NCI-H2029 treated with DMSO at 0.1 percent for 48 hours (cell line): Measurements from ENCODE around the gene ALOX12B.

ENCODE experiments used
- DNase-seq: peaks from one replicate; lab custom pipeline; 2025; lab: John Stamatoyannopoulos, UW

Gene ALOX12B

DNA sequence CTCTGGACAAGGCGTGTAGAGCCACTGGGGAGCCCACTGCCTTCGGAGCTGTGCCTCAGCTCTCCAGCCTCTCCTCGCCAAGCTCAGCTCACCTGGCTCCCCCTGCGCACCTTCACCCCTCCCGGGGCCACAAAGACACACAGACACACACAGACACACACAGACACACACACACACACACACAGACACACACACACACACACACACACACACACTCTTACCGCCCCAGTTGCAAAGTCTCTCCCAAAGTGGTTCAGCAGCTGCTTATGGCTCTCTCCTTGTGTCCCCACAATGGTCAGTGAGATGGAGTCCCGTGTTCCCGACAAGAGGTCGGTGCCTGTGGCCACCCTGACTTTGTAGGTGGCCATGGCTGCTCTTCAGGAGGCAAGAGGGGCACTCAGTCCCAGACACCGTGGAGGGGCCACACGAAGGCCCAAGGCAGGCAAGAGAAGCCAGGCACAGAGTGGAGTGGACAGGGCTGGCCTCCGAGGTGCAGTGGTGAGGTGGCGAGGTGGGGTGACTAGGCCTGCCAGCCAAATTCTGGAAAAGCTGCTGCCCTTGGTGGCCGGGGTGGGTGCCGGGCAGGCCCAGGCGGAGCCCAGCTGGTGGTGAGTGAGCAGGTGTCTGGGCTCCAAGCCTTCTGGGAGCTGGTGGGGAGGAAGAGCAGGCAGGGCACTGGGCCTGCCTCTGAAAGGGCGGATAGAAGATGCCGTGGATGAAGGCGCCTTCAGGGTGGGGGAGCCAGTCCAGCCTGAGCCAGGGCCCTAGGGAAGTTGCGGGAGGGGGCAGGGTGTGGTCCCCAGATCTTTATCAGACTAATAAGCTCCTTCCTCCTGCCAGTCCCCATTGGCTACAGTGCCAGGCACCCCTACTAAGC lies at the start of gene ALOX12B:
ALOX12B (minus strand) TSS at position 642 of the 877 bp plus-strand sequence; CDS start at position 368, 274 bp downstream.
- DNase-seq, result no peak

DNA sequence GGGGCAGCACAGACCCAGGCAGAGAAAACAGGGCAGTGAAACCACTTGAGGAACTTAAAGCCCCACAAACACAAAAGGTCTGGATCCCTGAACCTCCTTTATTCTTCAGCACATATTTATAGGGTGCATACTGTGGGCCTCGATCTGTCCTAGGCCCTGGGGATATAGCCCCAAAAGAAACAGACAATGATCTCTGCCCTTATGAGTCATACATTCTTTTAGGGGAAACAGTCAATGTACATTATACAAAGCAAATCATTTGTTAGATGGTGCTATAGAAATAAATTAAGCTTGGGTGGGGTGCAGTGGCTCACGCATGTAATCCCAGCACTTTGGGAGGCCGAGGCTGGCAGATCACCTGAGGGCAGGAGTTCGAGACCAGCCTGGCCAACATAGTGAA lies 46.4 kb upstream of the ALOX12B start:
- no peak for DNase-seq

DNA sequence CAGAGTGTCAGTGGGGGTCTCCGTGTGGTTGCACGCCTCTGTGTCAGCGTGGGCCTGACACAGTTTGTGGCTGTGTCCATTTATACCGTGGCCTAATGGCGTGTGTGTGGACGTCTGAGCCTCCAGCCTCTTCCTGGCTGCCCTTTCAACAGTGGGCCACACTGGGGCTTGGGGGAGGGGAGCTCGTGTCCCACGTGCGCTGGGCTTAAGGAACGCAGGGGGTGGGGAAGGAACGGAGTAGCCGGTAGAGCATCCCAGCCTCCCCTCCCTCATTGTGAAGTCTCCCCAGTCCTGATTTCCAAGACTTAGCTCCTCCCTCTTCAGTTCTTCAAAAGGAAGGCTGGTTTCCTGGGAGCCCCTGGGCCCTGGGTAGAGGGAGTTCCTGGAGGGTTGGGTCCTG lies 45.9 kb upstream of the ALOX12B start:
- no peak for DNase-seq

DNA sequence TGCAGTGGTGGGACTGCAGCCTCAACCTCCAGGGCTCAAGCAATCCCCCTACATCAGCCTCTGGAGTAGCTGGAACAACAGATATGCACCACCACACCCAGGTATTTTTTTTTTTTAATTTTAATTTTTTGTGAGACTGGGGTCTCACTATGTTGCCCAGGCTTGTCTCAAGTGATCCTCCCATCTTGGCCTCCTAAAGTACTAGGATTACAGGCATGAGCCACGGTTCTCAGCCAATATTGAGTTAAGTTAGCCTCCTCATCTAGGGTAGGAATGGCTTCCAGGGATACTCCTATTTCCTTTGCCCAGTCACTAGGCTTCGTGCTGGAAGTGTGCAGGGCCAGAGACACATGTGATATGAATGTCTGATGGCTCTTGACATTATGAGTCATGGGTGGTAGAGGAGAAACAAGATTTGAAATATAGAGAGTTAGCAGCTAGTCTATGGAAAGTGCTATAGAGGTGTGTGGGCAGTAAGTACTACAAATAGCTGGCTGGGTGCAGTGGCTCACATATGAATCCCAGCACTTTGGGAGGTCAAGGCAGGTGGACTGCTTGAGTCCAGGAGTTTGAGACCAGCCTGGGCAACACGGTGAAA lies 44.4 kb upstream of the ALOX12B start:
- DNase-seq, result no peak

DNA sequence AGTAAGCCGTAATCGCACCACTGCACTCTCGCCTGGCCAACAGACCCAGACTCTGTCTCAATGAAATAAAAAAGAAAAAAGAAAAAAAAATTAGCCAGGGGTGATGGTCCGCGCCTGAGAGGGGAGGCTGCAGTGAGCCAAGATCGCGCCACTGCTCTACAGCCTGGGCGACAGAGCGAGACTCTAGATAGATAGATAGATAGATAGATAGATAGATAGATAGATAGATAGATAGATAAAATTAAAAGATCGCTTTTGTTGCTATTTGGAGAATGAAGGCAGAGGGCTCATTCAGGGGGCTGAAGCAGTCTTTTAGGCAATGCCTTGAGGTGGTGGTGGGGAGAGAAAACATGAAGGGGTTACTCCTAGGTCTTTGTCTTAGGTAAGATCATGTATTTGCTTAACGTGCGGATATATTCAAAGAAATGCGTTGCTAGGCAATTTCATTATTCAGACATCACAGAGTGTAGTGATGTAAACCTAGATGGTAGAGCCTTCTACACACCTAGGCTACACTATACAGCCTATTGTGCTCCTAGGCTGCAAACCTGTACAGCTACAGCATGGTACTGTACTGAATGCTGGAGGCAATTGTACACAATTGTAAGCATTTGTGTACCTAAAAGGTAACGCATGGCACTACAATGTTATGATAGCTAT lies 40.7 kb upstream of the ALOX12B start:
- no peak for DNase-seq

DNA sequence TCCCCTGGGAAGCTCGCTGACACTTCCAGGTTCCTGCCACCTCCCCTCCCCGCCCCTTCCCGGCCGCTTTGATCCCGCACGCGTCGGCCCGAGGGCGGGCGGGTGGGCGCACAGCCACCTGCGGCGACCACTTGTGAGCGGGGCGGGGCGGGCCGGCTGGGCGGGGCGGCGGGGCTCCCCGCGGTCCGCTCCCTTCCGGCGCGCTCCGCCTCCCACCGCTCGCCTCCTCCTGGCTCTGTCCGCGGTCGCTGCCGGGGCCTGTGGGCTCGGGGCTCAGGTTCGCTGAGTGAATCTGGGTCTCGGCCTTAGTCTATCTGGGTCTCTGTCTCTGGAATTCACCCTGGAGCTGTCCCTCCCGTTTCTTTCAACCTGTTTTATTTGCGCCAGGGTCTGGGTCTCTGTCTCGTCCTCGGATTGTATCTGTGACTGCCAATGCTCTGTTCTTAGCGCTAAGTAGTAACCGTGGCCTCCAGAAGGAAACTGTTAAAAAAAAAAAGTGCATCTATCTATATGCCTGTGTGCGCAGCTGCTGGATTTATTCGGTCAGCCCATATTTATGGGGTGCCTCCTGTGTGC lies 39.1 kb upstream of the ALOX12B start:
- no peak for DNase-seq

DNA sequence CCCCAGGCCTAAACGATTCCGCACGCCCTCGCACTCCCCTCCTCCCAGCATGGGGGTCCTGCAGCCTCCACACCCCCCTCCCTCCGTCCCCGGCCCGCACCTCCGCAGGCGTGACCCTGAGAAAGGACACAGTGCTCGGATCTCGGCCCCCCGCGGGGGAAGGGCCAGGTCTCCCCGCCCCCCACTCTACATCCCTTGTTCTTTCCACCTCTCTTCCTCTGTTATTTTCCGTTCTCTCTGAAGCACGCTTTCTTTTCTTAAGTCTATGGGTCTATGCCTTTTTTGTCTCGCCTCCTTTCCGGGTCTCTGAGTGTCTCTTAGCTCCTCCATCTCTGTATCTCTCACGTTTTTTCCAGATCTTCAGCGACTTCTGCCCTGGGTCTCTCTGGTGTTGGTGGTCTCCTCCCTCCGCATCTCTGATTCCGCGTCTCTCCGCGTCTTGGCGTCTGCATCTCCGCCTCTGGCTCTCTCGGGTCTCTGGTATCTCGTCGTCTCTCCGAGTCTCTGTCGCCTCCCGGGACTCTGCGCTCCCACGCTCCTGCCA lies 38.5 kb upstream of the ALOX12B start:
- DNase-seq, result no peak

DNA sequence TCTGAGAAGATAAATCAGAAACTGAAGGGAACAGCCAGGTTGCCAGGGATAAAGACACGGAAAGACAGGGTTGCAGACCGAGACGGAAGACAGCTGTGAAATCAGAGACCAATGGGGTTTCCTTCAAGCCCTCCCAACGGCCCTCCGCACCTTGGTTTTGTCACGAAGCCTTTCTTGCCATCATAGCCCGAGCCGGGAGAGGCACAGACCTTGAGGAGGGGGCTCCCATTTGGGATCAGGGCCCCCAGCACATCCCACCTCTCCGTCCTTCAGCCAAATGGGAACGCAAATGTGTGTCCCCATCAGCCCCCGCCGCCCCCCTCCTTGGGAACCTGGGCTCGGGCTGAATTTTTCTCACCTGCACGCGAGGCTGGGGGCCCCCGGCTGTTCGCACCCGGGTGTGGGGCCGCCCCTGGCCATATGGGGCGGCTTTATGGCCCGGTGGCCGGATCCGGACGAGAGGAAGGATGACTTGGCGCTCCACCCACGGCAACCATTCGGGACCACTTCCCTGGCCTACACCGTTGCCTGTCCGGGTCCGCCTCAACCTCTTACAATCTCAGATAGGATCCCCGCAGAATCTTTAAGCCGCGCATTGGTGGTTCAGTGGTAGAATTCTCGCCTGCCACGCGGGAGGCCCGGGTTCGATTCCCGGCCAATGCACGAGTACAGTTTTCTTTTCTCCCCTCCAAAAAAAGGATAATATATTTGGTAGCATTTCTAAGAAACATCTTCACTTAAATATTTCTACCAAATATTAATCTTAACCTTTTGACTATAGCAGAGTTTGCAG lies 37.8 kb upstream of the ALOX12B start:
- no peak for DNase-seq

DNA sequence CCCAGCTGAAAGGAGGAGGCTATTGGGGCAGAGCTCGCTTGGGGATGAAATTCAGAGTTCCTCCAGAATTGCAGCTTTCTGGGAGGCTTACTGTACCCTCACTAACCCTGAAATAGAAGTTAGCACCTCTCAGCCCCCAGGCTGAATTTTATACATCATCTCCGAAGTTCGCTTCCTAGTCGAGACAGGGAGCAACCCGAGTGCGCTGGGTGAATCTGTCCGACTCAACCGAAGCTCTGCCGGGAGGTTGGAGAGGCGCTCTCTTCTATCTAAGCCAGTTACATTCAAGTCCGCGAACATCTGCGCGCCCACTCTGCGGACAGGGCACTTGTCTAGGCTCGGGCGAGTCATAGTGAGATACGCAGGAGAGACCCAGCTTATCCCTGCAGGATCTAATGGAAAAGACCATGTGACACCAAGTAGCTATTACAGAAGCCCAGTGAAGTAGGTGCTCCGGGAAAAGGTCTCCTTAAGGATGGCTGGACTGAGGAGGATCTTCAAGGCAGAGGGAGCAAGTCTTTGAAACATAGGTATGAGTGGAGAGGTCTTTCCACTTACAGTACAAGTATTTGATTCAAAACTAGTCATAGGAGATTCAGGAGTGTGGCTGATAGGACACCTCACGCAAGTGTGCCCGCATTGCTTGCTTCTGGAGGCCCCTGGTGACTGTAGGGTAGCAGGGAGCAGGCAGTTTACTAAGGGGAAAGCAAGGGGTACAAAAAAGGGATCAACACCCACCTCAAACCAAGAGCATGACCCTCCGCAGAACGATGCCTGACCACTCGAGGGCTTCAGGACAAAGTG lies 37.0 kb upstream of the ALOX12B start:
- DNase-seq, result no peak

DNA sequence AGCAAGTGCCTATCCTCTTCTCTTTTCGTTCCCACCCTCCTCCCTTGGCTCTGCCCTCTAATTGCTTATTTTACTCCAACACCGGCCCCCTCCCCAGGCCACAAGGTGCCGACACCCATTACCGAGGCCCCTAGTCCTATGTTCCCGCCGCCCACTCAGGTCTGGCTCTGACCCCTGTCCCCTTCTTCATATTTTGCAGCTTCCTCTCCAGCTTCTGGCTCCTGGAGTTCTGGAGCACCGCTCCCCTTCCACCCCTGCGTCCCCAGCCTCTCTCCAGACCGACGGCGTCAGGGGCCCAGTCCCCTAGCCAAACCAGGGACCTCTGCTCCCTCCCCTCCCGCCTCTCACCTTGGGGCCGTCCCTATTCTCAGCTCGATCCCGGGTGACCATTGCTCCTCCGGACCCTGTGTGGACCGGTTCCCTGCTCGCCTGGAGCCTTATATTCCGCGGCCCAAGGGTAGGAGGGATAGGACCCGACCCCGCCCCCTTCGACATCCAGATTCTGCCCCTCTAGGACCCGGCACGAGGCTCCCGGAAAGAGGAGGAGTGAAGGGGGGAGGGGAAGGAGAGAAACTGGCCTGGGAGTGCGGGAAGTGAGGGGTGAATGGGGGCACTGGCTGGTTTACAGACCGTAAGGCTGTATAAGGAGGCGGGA lies 36.3 kb upstream of the ALOX12B start, which contains the start of gene HES7:
HES7 (minus strand) TSS at position 412 of the 655 bp plus-strand sequence; CDS start at position 390, 22 bp downstream.
- no peak for DNase-seq

DNA sequence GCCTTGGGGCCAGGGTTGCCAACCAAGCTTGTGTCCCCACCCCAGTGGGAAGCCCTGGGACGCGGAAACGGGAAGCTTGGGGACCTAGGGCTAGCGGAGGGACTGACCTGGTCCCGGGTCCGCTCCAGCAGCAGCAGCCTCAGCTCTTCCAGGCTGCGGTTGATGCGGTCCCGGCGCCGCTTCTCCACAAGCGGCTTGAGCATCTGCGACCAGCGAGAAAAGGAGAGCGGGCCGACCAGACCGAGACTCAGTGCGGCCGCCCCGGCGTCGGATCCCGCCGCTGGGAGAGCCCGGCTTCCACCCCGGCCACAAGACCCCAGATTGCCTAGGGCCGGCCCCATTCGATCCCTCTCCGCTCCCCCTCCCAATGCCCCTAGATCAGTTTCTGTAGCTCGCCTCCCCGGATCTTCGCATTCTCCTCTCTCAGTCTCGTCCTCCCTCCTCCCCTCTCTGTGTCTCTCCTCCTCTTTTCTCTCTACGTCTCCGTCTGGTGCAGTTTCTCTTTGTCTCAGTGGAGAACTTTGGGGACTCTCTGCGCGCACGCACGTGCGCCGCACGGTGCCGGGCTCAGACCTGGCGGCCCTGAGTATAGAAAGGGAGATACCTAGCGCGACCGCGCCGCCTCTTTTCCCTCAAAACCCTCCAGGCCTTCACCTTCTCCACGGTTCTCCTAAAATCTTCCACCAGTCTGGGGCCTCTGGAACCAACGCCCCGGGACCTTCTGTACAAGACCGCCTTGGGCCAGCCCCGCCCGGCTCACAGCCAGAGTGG lies 35.6 kb upstream of the ALOX12B start:
- no peak for DNase-seq

DNA sequence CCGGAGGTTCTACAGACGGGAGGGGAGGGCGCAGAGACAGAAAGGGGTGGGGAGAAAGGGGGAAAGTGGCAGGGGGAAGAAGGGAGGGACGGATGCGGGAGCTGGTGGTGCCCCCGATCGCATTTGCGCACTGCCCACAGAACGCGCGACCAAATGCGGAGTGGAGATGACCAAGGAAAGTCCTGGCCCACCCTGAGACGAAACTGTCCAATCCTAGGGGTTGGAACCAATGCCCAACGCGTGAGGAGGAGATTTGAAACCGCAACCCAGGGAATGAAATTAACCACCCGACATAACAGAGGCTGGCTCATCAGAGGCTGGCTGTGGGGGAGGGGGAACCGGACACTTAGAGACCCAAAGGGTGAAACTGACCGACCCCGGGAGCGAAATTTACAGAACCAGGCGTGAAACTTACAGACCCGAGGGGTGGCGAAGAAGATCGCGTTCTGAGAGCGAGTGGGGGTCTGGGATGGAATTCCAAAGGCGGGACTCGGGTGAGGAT lies 35.0 kb upstream of the ALOX12B start:
- no peak for DNase-seq

DNA sequence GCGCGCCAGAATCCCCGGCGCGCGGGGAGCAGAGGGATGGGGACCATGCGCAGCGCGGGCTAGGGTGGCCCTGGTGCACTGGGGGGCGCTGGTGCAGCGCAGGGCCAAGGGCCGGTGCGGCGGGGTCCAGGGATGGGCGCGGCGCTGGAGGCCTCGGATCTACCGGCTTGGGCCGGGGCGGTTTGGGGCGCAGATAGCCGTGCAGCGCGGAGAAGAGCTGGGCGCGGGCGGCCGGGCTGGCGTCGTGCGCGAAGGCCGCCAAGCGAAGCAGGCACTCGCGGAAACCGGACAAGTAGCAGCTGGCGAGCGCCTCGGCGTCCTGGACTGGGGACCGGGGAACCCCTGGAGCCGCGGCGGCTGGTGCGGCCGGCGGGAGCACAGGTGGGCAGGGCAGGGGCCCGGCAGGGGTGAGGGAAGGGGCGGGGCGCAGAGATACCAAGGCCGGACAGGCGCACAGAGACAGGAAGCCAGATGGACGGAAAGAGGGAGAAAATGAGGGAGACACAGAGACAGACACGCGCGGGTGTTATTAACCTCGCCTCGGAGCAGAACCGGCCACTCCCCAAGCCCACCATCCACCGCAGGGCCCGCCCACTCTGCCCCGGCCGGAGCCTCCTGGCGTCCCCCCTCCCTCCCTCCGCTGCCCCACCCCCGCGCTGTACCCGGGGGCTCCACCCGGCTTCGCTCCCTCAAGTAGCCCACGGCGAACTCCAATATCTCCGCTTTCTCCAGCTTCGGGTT lies 34.3 kb upstream of the ALOX12B start:
- DNase-seq, result no peak

DNA sequence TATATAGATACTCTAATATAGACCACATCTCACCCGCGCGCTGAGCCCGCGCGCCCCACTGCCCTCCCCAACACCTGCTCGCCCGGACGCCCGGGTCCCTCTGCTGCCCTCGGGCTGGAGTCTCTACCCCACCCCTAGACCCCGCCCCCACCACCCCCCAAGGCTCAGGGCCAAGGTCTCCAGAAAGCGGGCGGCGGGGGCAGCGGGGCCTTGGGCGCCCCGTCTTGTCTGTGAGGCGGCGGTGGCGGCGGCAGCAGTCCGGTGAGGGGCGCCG lies 33.8 kb upstream of the ALOX12B start:
- no peak for DNase-seq

DNA sequence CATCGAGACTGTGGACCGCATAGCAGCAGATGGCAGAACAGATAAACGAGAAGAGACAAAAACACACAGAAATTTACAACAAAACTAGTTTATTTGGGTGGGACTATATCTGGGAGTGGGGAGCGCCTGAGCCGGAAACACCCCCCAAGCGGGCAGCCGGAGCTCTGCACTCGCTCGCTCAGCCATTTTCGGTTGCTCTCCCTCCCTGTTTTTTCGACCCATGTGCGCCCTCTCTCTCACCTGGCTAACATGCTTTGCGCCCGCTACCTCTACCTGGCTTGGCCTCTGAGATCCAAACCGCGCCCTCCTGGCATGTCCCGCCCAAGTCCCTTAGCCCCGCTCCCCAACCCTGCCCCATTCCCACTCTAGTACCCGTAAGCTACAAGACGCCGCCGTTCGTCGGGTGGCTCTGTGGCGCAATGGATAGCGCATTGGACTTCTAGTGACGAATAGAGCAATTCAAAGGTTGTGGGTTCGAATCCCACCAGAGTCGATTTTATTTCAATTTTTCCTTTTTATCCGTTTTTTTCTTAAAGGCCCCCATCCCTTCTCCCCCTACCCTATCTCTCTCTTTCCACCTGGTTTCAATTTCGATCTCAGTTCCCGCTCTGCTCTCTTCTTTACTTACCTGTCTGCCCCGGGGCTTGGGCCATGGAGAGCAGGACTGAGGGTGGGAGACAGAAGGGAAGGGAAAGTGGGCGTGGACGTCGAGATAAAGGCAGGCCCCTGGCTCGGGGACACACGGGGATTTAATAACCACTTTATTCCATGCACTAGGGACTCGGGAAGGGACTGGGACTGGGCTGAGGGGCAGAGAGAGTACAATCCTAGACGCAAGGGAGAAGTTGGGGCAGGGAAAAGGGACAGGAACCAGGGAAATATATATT lies 33.2 kb upstream of the ALOX12B start:
- DNase-seq, result peak; percentile 40

DNA sequence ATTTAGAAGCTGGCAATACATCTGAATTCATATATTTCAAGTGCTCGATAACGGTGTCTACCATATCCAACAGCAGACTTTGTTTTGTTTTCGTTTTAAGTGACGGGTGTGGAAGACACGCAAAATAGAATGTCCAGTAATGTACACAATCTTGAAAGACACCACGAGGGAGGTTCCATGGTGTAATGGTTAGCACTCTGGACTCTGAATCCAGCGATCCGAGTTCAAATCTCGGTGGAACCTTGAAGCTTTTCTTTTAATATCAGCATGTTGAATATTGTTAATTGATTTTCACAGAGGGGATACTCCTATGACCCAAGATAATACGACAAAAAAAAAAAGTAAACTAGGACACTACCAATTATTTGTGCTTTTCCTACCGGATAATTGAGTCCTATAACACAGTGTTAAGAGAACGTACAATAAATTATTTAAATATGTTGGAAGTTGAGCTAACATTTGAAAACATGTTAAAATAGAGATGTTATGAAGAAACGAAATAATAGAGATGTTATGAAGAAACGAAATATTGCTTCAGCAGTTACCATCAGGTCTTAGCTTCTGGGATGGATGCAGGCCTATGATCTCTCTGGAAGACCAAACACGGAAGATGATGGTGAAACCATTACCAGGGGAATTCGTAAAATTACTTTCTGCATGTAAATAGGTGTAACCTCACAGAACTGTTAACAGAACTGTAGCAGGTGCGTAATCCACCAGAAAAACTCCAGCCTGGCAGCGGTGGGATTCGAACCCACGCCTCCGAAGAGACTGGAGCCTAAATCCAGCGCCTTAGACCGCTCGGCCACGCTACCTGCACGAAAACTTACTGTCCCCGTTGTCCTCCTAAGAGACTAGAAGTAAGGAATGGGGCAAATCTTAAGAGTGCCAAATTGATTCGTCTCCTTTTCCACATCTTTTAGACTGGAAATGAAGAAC lies 32.3 kb upstream of the ALOX12B start:
- DNase-seq, result peak; percentile 64
